K562 (cell line): Measurements from ENCODE around the gene ITGAE. TPM values are rescaled to one million over a fixed set of nuclear protein-coding genes. Genes with fewer than 3 reads are reported as not detected.

Experiments
- ATAC-seq: fragments of 200-7000 bp; cut with Tn5 transposase; 3 replicates; pipeline ENCODE4 v1.9.1; 2020; ENCODE audit warnings: moderate library complexity
- BruUV-seq: library from RNA; stranded (reverse); fragments of 400-500 nt; replicated peaks from 2 replicates; lab custom pipeline; 2021; lab: Mats Ljungman, UMichigan
- CTCF ChIA-PET: fragments of 300-600 bp; formaldehyde crosslinking; extraction: SDS; loops from one replicate; lab custom pipeline; 2021; ENCODE audit warnings: low intra/inter-chr PET ratio; lab: Yijun Ruan, JAX
- POLR2A ChIA-PET: fragments of 300-600, 350-650 bp; sonication (Branson Sonifier 250); formaldehyde crosslinking; extraction: SDS; loops from one replicate; lab custom pipeline; 2021; ENCODE audit warnings: antibody characterized with exemption, inconsistent platforms; lab: Yijun Ruan, JAX
- DNase-seq, 4 experiments: peaks; one replicate each; pipeline versions ENCODE4 v3.0.0 to v3.0.0-alpha.2; 2011 to 2018; ENCODE audit warnings: low spot score in 3 of 4, mixed read lengths in 3 of 4; ENCODE audit errors: extremely low read depth in 1 of 4
- FAIRE-seq: peaks from 2 replicates; lab custom pipeline; 2011; peaks lifted over from hg19 to GRCh38; lab: Jason Lieb, UNC
- H2AFZ ChIP-seq: 2 replicates; pipeline ENCODE4 v1.6.0; 2011; ENCODE audit warnings: low read depth, low read length, control low read depth, inconsistent platforms
- H3K27ac ChIP-seq: fragments of 200-600 bp; 3 replicates; pipeline ENCODE4 v1.8.0; 2011; ENCODE audit warnings: low read depth, mild to moderate bottlenecking, control low read depth, inconsistent platforms, low read length, moderate library complexity, mixed read lengths; ENCODE audit errors: extremely low read depth
- H3K27me3 ChIP-seq, 2 experiments: fragments of 300-600 bp in 1 of 2; 2 replicates in 1 of 2; 3 replicates in 1 of 2; pipeline versions ENCODE4 v1.6.0 to v1.8.0; 2011; ENCODE audit warnings: inconsistent platforms in 2 of 2, low read length in 2 of 2, mild to moderate bottlenecking in 1 of 2, mixed read lengths in 1 of 2, moderate library complexity in 1 of 2; ENCODE audit not compliant: control insufficient read depth in 2 of 2, insufficient read depth in 2 of 2
- H3K36me3 ChIP-seq: fragments of 300-600 bp; 3 replicates; pipeline ENCODE4 v1.8.0; 2011; ENCODE audit warnings: mild to moderate bottlenecking, low read length, inconsistent platforms; ENCODE audit not compliant: control insufficient read depth, insufficient read depth
- H3K4me1 ChIP-seq, 2 experiments: fragments of 200-600 bp in 1 of 2; replicated peaks in 1 of 2; 2 replicates in 1 of 2; 3 replicates in 1 of 2; pipeline versions ENCODE4 v1.5.1 to v1.8.0; 2011; ENCODE audit warnings: inconsistent platforms in 2 of 2, low read length in 2 of 2, mild to moderate bottlenecking in 1 of 2, mixed read lengths in 1 of 2, moderate library complexity in 1 of 2; ENCODE audit not compliant: control insufficient read depth in 2 of 2, insufficient read depth in 2 of 2
- H3K4me2 ChIP-seq: 2 replicates; pipeline ENCODE4 v1.6.1; 2011; ENCODE audit warnings: low read length, control low read depth, inconsistent platforms, mixed read lengths; ENCODE audit not compliant: insufficient read depth
- H3K4me3 ChIP-seq: fragments of 200-600 bp; sonication (generic), shearing (Covaris generic); 2 replicates; pipeline ENCODE4 v1.5.1; 2016; ENCODE audit warnings: control low read depth, inconsistent platforms
- H3K79me2 ChIP-seq: fragments of 200-600 bp; 3 replicates; pipeline ENCODE4 v1.8.0; 2011; ENCODE audit warnings: low read length, inconsistent platforms; ENCODE audit not compliant: control insufficient read depth, insufficient read depth
- H3K9ac ChIP-seq, 2 experiments: 2 replicates each; pipeline versions ENCODE4 v1.6.0 to v1.6.1; 2011; ENCODE audit warnings: low read depth in 2 of 2, low read length in 2 of 2, control low read depth in 1 of 2, inconsistent platforms in 1 of 2, mild to moderate bottlenecking in 1 of 2, mixed read lengths in 1 of 2; ENCODE audit not compliant: insufficient read depth in 1 of 2
- H3K9me1 ChIP-seq: one replicate; pipeline ENCODE4 v1.6.0; 2011; ENCODE audit warnings: inconsistent platforms, mild to moderate bottlenecking, low read length, moderate library complexity; ENCODE audit not compliant: control insufficient read depth, insufficient read depth
- H3K9me3 ChIP-seq: replicated peaks from 2 replicates; pipeline ENCODE4 v1.5.1; 2011; ENCODE audit warnings: low read depth, low read length, inconsistent platforms; ENCODE audit not compliant: control insufficient read depth, insufficient read depth
- H4K20me1 ChIP-seq: replicated peaks from 2 replicates; pipeline ENCODE4 v1.6.1; 2011; ENCODE audit warnings: low read length, inconsistent platforms, mixed read lengths; ENCODE audit not compliant: control insufficient read depth, insufficient read depth
- ARID1B ChIP-seq: fragments of 450-650 bp; IDR thresholded peaks from 2 replicates; pipeline ENCODE4 v1.6.1; 2016; ENCODE audit warnings: antibody characterized with exemption, mild to moderate bottlenecking, inconsistent platforms
- BACH1 ChIP-seq: fragments of 200-800 bp; sonication (Bioruptor generic); IDR thresholded peaks from 2 replicates; pipeline ENCODE4 v1.6.1; 2016; ENCODE audit warnings: missing genetic modification characterization, missing compliant biosample characterization
- CC2D1A ChIP-seq: fragments of 450-650 bp; IDR thresholded peaks from 2 replicates; pipeline ENCODE4 v1.6.1; 2017; ENCODE audit warnings: mild to moderate bottlenecking
- CREB3 ChIP-seq: fragments of 450-650 bp; conservative IDR thresholded peaks from 2 replicates; pipeline ENCODE4 v1.6.1; 2016; ENCODE audit warnings: missing genetic modification characterization, low read depth, mild to moderate bottlenecking, missing compliant biosample characterization, moderate library complexity
- DDX20 ChIP-seq: fragments of 450-650 bp; IDR thresholded peaks from 2 replicates; pipeline ENCODE4 v1.6.1; 2016; ENCODE audit warnings: missing genetic modification characterization, low read depth, mild to moderate bottlenecking, missing compliant biosample characterization, moderate library complexity
- DPF2 ChIP-seq: fragments of 450-650 bp; IDR thresholded peaks from 2 replicates; pipeline ENCODE4 v1.6.1; 2016
- FOXK2 ChIP-seq, 2 experiments: fragments of 450-650 bp; IDR thresholded peaks in 1 of 2; conservative IDR thresholded peaks in 1 of 2; 2 replicates each; pipeline ENCODE4 v1.6.1; 2016; ENCODE audit warnings: low read depth in 2 of 2, mild to moderate bottlenecking in 1 of 2
- GABPB1 ChIP-seq: sonication (generic); formaldehyde crosslinking; IDR thresholded peaks from 2 replicates; pipeline ENCODE4 v1.8.0; 2022; ENCODE audit warnings: mild to moderate bottlenecking, missing genetic modification reagents
- HCFC1 ChIP-seq: IDR thresholded peaks from 2 replicates; pipeline ENCODE4 v1.6.1; 2012; ENCODE audit warnings: low read depth, low read length, improper control_type of control experiment
- KDM2B ChIP-seq: fragments of 250-450 bp; sonication (Bioruptor Pico); IDR thresholded peaks from 2 replicates; pipeline ENCODE4 v1.8.0; 2021; ENCODE audit warnings: mild to moderate bottlenecking, moderate library complexity
- MAFK ChIP-seq: IDR thresholded peaks from 2 replicates; pipeline ENCODE4 v1.6.1; 2011; ENCODE audit warnings: low read length, improper control_type of control experiment
- POLR2H ChIP-seq: IDR thresholded peaks from 2 replicates; pipeline ENCODE4 v1.6.1; 2016; ENCODE audit warnings: missing genetic modification characterization, low read depth, mild to moderate bottlenecking, control low read depth, missing compliant biosample characterization, moderate library complexity
- RBM15 ChIP-seq: fragments of 200-400 bp; formaldehyde crosslinking; IDR thresholded peaks from 2 replicates; pipeline ENCODE4 v1.6.1; 2018; ENCODE audit warnings: mild to moderate bottlenecking, low read length, moderate library complexity; ENCODE audit not compliant: insufficient read depth
- SMARCB1 ChIP-seq: IDR thresholded peaks from 2 replicates; pipeline ENCODE4 v1.6.1; 2011; ENCODE audit warnings: improper control_type of control experiment, low read depth; ENCODE audit not compliant: insufficient read length
- WGBS: fragments of 100-300 bp; shearing (Covaris generic); methylation state at CpG from one replicate; pipeline ENCODE4 v1.1.6; 2016; ENCODE audit warnings: low coverage, mixed read lengths; ENCODE audit not compliant: insufficient coverage; ENCODE audit errors: missing lambda C conversion rate; 5-methylcytosine and 5-hydroxymethylcytosine counted together
- in situ Hi-C: fragments of 300-500 bp; cut with MboI; formaldehyde crosslinking; loops from 4 replicates; pipeline ENCODE4 v1.15.0; 2018; ENCODE audit warnings: inconsistent platforms, mixed read lengths
- intact Hi-C: fragments of 100-400 bp; cut with micrococcal nuclease; formaldehyde crosslinking; loops from 2 replicates; pipeline ENCODE4 v1.14.2; 2022
- polyA plus RNA-seq, 8 experiments: library from polyadenylated mRNA; depleted of rRNA in 4 of 8; stranded (reverse) in 5 of 8; unstranded in 3 of 8; fragments of >200 nt; fragmentation: Nextera tagmentation in 2 of 8; fragmentation: Illumina TruSeq in 1 of 8; extraction: Ambion mirVana in 2 of 8; extraction: Trizol in 1 of 8; gene quantifications; 2 replicates each; pipeline versions ENCODE4 v1.2.1 to v1.2.3, GENCODE V29; 2011 to 2014; ENCODE audit warnings: inconsistent platforms in 1 of 8, missing spikeins in 1 of 8
- total RNA-seq, 7 experiments: library from RNA; depleted of rRNA in 6 of 7; stranded (reverse); fragments of >200 nt in 6 of 7; fragmentation: Illumina TruSeq in 2 of 7; extraction: Trizol in 2 of 7; gene quantifications; 2 replicates each; pipeline versions ENCODE4 v1.2.1 to v1.2.3, GENCODE V29; 2011 to 2021; ENCODE audit warnings: low replicate concordance in 1 of 7

Gene ITGAE
- total and polyA plus RNA-seq, 9 of the 15 experiments (the other 6 are each of a cell fraction or from before 2014, with no cell fraction given): 14.8 to 160 (median 27.0) TPM

DNA sequence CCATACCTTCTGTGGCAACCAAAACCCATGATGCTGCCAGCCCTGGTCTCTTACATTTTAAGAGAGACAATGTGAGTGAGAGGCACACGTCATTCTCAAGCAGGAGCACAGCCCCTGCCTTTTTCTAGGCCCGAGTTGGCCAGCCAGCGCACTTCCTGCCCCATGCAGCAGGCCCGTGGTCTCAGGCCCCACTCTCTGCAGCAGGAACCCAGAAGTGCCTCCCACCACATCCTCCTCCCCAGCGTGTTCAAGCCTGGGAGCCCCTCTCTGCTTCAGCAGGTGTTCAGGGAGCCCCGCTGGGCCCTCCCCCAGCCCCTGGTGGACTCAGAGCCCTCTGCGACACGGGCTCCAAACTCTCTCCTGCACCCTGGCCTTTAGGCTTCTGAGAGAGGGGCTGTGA lies 30.5 kb downstream of the ITGAE start (continued):
- TF ChIP-seq FOXK2 (conservative IDR thresholded peaks at IDR 0.05 in 1 of 2, IDR thresholded peaks at IDR 0.05 in 1 of 2; ENCODE audit: low read depth in 2 of 2) (no peak), DPF2 (no peak), BACH1 (tag) (no peak), CREB3 (tag) (no peak), MAFK (no peak), HCFC1 (no peak), DDX20 (no peak), ARID1B (no peak), GABPB1 (CRISPR knock-in tag) (no peak), CC2D1A (no peak)
- TF ChIP-seq, all 486 proteins: peak for 0

DNA sequence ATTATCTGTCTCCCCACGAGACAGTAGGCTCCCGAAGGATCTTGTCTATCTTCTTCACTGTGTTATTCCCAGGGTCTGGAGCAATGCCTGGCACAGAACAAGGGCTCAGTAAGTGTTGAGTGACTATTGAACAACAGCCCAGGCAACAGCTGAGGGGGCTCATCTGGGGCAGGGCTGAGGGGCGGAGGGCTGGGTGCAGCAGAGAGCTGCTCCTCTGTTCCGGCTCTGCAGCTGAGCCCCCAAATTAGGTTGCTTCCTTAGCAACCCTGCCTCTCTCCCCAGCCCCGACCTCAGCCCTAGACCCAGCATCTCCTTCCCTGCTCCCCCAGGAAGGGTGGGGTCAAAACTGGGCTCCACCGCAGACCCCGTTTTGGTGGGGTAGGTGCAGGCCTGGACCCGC lies 32.2 kb downstream of the ITGAE start:
- ATAC-seq (no peak), DNase-seq (no peak), FAIRE-seq (no peak)
- no TSS peak for BruUV-seq
- H3K4me3 ChIP-seq: no peak overlapping the region
- 31% methylated on average over 4 of the region's 8 CpGs for WGBS
- no peaks in the 10 kb centered on the region for H3K9me3 ChIP-seq
- H3K4me1 ChIP-seq: peaks cover 7% of the 10 kb centered on the region in 2 experiments; a peak in 3 of 5 replicates
- no peaks in the 10 kb centered on the region for H3K36me3 ChIP-seq
- H3K4me2 ChIP-seq: no peak overlapping the region
- in situ Hi-C loops (no loop called here), intact Hi-C loops (no loop called here)
- POLR2A ChIA-PET: no interaction called here
- no peak for TF ChIP-seq POLR2H (tag)
- no peak for TF ChIP-seq KDM2B (CRISPR knock-in tag)
- no peak for TF ChIP-seq SMARCB1
- TF ChIP-seq RBM15: no peak
- H3K79me2 ChIP-seq: no peaks in the 10 kb centered on the region
- H3K9ac ChIP-seq: no peak overlapping the region
- no peak overlapping the region for H3K27ac ChIP-seq
- no peaks in the 10 kb centered on the region for H4K20me1 ChIP-seq
- CTCF ChIA-PET: no interaction called here
- no peaks in the 10 kb centered on the region for H3K9me1 ChIP-seq
- no peak overlapping the region for H2AFZ ChIP-seq
- no peaks in the 10 kb centered on the region for H3K27me3 ChIP-seq
